GM19455 (cell line): ENCODE results near the gene RCCD1.
"Not testable (repeated sequence)": the region's sequence is repeated elsewhere in the genome, so short reads cannot be mapped to it uniquely, and the experiment has no call there.

Experiments used
- ATAC-seq: cut with Tn5 transposase; IDR thresholded peaks from one replicate; pipeline ENCODE4 v1.9.1; 2021; ENCODE audit not compliant: unreplicated experiment

Gene RCCD1

GRCh38 chr15:90918034-90918788, 36.5 kb upstream of the RCCD1 start:
- ATAC-seq, result no peak

GRCh38 chr15:90918835-90919234, 35.8 kb upstream of the RCCD1 start:
- no peak for ATAC-seq

- ATAC-seq, result no peak
Measured at GRCh38 chr15:90921887-90922286, 32.8 kb upstream of the RCCD1 start.

- ATAC-seq, result peak; percentile 61
Measured at GRCh38 chr15:90922712-90923322, 31.9 kb upstream of the RCCD1 start.

- peak; percentile 75 for ATAC-seq
Measured at GRCh38 chr15:90924375-90924774, 30.3 kb upstream of the RCCD1 start.

GRCh38 chr15:90926766-90927165, 27.9 kb upstream of the RCCD1 start:
- not testable (repeated sequence) for ATAC-seq

- ATAC-seq, result not testable (repeated sequence)
Measured at GRCh38 chr15:90928106-90928505, 26.6 kb upstream of the RCCD1 start.

- no peak for ATAC-seq
Measured at GRCh38 chr15:90929246-90930019, 25.3 kb upstream of the RCCD1 start.

- no peak for ATAC-seq
Measured at GRCh38 chr15:90930861-90931574, 23.7 kb upstream of the RCCD1 start.

GRCh38 chr15:90931575-90931827, 23.2 kb upstream of the RCCD1 start:
- ATAC-seq, result no peak

- peak; percentile 43 for ATAC-seq
Measured at GRCh38 chr15:90931828-90932659, 22.6 kb upstream of the RCCD1 start, which contains the start of gene HDDC3. TSS of gene HDDC3 (minus strand) at chr15:90932549. CDS start at chr15:90932540, 9 bp downstream.

GRCh38 chr15:90932660-90932991, 22.1 kb upstream of the RCCD1 start:
- ATAC-seq, result no peak

- ATAC-seq, result no peak
Measured at GRCh38 chr15:90933301-90933700, 21.4 kb upstream of the RCCD1 start.

- peak; percentile 1 for ATAC-seq
Measured at GRCh38 chr15:90934256-90934948, 20.3 kb upstream of the RCCD1 start.

- peak; percentile 65 for ATAC-seq
Measured at GRCh38 chr15:90934949-90935751, 19.5 kb upstream of the RCCD1 start, which contains the start of gene UNC45A. TSS of gene UNC45A (plus strand) at chr15:90935285. CDS start at chr15:90935325, 40 bp downstream.

- ATAC-seq, result no peak
Measured at GRCh38 chr15:90936823-90937222, 17.9 kb upstream of the RCCD1 start.

- no peak for ATAC-seq
Measured at GRCh38 chr15:90938261-90938660, 16.4 kb upstream of the RCCD1 start.

GRCh38 chr15:90939756-90940155, 14.9 kb upstream of the RCCD1 start:
- no peak for ATAC-seq

- ATAC-seq, result no peak
Measured at GRCh38 chr15:90941038-90941437, 13.6 kb upstream of the RCCD1 start.
